Gastrocnemius medialis (tissue), 4 donors: Measurements from ENCODE around the gene MPHOSPH6.

Experiments used
- POLR2A ChIP-seq, 2 donors: fragments of 450-650 bp; IDR thresholded peaks; one replicate each; pipeline ENCODE4 v1.6.1; 2017; ENCODE audit warnings: antibody characterized with exemption in 2 of 2, mild to moderate bottlenecking in 2 of 2, moderate library complexity in 2 of 2
- TF ChIP-seq, protein P1 (sequence below), 5 experiments: fragments of 450-650 bp in 3 of 5; fragments of 200-600 bp in 2 of 5; sonication (generic) in 2 of 5; IDR thresholded peaks in 4 of 5; conservative IDR thresholded peaks in 1 of 5; 1 replicate in 4 of 5; 2 replicates in 1 of 5; pipeline ENCODE4 v1.5.1; 2016 to 2019; ENCODE audit warnings: antibody characterized with exemption in 5 of 5, mild to moderate bottlenecking in 3 of 5, moderate library complexity in 3 of 5

DNA sequence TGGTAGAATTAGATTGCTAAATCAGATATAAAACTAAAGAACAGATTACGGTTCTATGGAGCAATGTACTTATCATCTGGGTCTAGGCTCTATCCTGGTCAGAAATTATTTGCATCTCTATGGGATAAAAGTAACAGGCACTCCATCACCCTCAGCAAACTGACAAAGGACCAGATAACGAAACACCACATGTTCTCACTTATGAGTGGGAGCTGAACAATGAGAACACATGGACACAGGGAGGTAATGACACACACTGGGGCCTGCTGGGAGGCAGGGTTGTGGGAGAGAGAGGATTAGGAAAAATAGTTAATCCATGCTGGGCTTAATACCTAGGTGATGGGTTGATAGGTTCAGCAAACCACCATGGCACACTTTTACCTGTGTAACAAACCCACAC, 61.9 kb downstream of the MPHOSPH6 start:
- TF ChIP-seq POLR2A (IDR thresholded peaks at IDR 0.05) = no peak
- TF ChIP-seq, protein P1, sequence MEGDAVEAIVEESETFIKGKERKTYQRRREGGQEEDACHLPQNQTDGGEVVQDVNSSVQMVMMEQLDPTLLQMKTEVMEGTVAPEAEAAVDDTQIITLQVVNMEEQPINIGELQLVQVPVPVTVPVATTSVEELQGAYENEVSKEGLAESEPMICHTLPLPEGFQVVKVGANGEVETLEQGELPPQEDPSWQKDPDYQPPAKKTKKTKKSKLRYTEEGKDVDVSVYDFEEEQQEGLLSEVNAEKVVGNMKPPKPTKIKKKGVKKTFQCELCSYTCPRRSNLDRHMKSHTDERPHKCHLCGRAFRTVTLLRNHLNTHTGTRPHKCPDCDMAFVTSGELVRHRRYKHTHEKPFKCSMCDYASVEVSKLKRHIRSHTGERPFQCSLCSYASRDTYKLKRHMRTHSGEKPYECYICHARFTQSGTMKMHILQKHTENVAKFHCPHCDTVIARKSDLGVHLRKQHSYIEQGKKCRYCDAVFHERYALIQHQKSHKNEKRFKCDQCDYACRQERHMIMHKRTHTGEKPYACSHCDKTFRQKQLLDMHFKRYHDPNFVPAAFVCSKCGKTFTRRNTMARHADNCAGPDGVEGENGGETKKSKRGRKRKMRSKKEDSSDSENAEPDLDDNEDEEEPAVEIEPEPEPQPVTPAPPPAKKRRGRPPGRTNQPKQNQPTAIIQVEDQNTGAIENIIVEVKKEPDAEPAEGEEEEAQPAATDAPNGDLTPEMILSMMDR (IDR thresholded peaks at IDR 0.05 in 4 of 5, conservative IDR thresholded peaks at IDR 0.05 in 1 of 5) = no peak
